ENCODE data around the gene UNC45A. TPM values are rescaled to one million over a fixed set of nuclear protein-coding genes. Genes with fewer than 3 reads are reported as not detected.

Gene UNC45A
- total RNA-seq, 1 experiment from 2014 or later, result 75.5 TPM

- Histone ChIP-seq H3K27ac (no peak overlapping the region), H3K4me1 (replicated peaks) (no peaks in the 10 kb centered on the region), H3K36me3 (peaks cover 95% of the 10 kb centered on the region), H3K9me3 (replicated peaks) (no peaks in the 10 kb centered on the region), H3K4me3 (no peak overlapping the region), H3K27me3 (replicated peaks) (no peaks in the 10 kb centered on the region)
- DNase-seq (ENCODE audit: low read depth in 1 of 2, low spot score in 2 of 2), result no peak
These were observed 31.2 kb downstream of the UNC45A start for GRCh38 chr15:90966262-90966661.

DNA sequence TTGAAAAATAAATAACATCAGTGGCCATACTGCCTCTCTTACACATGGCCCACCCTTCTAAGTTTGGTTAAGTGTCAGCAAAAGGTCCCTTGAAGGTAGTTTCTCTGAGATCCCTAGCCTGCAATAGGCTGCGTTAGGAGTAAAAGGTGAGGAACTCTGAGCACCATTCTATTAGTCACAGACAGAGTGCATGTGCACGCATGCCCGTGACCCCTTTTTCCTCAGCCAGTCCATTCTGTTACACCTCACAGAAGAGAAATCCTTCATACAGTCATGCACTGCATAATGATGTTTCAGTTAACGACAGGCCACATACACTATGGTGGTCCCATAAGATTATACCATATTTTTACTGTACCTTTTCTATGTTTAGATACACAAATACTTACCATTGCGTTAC is 32.1 kb downstream of the UNC45A start:
- DNase-seq (ENCODE audit: low read depth in 1 of 2, low spot score in 2 of 2), result no peak

DNA sequence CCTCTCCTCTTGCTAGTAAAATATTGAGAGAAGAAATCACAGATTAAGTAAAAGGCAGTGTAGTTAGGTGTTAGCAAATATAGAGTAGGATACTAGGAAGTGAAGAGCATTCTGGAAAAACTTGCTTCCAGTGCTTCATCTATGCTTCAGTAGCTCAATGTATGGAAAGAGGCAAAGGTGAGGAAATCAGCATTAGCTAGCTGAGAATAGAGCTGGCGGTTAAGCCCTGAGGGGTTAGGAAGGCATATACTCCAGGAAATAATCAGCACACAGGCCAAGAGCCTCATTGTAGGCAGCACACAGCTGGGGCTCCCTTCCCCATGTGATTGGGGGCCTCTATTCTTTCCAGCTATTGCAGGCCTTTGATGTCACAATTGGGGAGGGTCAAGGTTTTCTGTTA is 33.3 kb downstream of the UNC45A start:
- no peaks in the 10 kb centered on the region for H3K27me3 ChIP-seq (replicated peaks)
- H3K4me1 ChIP-seq (replicated peaks), result no peaks in the 10 kb centered on the region
- no peak overlapping the region for H3K27ac ChIP-seq
- peaks cover 95% of the 10 kb centered on the region for H3K36me3 ChIP-seq
- no peak overlapping the region for H3K4me3 ChIP-seq
- no peaks in the 10 kb centered on the region for H3K9me3 ChIP-seq (replicated peaks)
- DNase-seq (ENCODE audit: low read depth in 1 of 2, low spot score in 2 of 2), result no peak

More for the DNA sequence above, 32.1 kb downstream of the UNC45A start:
- no peaks in the 10 kb centered on the region for H3K4me1 ChIP-seq (replicated peaks)
- H3K27ac ChIP-seq, result no peak overlapping the region
- H3K36me3 ChIP-seq, result peaks cover 95% of the 10 kb centered on the region
- no peaks in the 10 kb centered on the region for H3K9me3 ChIP-seq (replicated peaks)
- H3K27me3 ChIP-seq (replicated peaks), result no peaks in the 10 kb centered on the region
- H3K4me3 ChIP-seq, result no peak overlapping the region

- Histone ChIP-seq H3K4me1 (replicated peaks) (no peaks in the 10 kb centered on the region), H3K27ac (no peak overlapping the region), H3K9me3 (replicated peaks) (no peaks in the 10 kb centered on the region), H3K36me3 (peaks cover 98% of the 10 kb centered on the region), H3K4me3 (no peak overlapping the region), H3K27me3 (replicated peaks) (no peaks in the 10 kb centered on the region)
- no peak for DNase-seq (ENCODE audit: low read depth in 1 of 2, low spot score in 2 of 2)
These were observed 35.2 kb downstream of the UNC45A start for GRCh38 chr15:90970274-90970673.

GRCh38 chr15:90972133-90972532 is 37.0 kb downstream of the UNC45A start:
- DNase-seq (ENCODE audit: low read depth in 1 of 2, low spot score in 2 of 2), result no peak
- no peaks in the 10 kb centered on the region for H3K4me1 ChIP-seq (replicated peaks)
- peaks cover 98% of the 10 kb centered on the region for H3K36me3 ChIP-seq
- no peak overlapping the region for H3K4me3 ChIP-seq
- no peaks in the 10 kb centered on the region for H3K27me3 ChIP-seq (replicated peaks)
- no peaks in the 10 kb centered on the region for H3K9me3 ChIP-seq (replicated peaks)
- H3K27ac ChIP-seq, result no peak overlapping the region

- Histone ChIP-seq H3K9me3 (replicated peaks) (no peaks in the 10 kb centered on the region), H3K4me3 (no peak overlapping the region), H3K27ac (no peak overlapping the region), H3K36me3 (peaks cover 96% of the 10 kb centered on the region), H3K27me3 (replicated peaks) (no peaks in the 10 kb centered on the region), H3K4me1 (replicated peaks) (no peaks in the 10 kb centered on the region)
- no peak for DNase-seq (ENCODE audit: low read depth in 1 of 2, low spot score in 2 of 2)
These were observed 39.1 kb downstream of the UNC45A start for GRCh38 chr15:90974216-90974615.

- no peaks in the 10 kb centered on the region for H3K9me3 ChIP-seq (replicated peaks)
- H3K27me3 ChIP-seq (replicated peaks), result no peaks in the 10 kb centered on the region
- peaks cover 99% of the 10 kb centered on the region for H3K36me3 ChIP-seq
- H3K27ac ChIP-seq, result no peak overlapping the region
- H3K4me3 ChIP-seq, result no peak overlapping the region
- H3K4me1 ChIP-seq (replicated peaks), result no peaks in the 10 kb centered on the region
- DNase-seq (ENCODE audit: low read depth in 1 of 2, low spot score in 2 of 2), result no peak
These were observed 44.5 kb downstream of the UNC45A start for GRCh38 chr15:90979582-90979981.

DNA sequence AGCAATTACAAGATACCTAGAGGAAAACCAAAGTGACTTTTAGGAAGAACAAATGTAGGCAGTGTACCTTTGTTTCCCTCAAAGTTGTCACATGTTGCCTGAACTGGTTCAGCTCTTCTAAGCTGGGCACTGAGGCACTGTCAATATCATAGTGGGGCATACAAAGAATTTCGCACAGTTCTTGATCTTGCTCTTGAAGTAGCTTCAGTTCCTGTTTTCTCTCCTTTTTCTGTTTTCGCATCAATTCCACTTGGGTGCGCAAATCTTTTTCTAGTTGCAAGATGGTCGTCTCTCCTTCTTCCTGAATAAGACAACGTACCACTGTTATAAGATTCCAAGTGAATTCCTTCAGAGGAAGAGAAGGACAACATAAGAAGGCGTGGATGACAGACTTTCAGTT is 46.6 kb downstream of the UNC45A start:
- Histone ChIP-seq H3K4me3 (no peak overlapping the region), H3K9me3 (replicated peaks) (no peaks in the 10 kb centered on the region), H3K27me3 (replicated peaks) (no peaks in the 10 kb centered on the region), H3K4me1 (replicated peaks) (no peaks in the 10 kb centered on the region), H3K36me3 (peaks cover 91% of the 10 kb centered on the region), H3K27ac (no peak overlapping the region)
- DNase-seq (ENCODE audit: low read depth in 1 of 2, low spot score in 2 of 2), result no peak

- no peaks in the 10 kb centered on the region for H3K4me1 ChIP-seq (replicated peaks)
- H3K9me3 ChIP-seq (replicated peaks), result no peaks in the 10 kb centered on the region
- peaks cover 87% of the 10 kb centered on the region for H3K36me3 ChIP-seq
- H3K27me3 ChIP-seq (replicated peaks), result no peaks in the 10 kb centered on the region
- no peak overlapping the region for H3K27ac ChIP-seq
- DNase-seq (ENCODE audit: low read depth in 1 of 2, low spot score in 2 of 2), result no peak
- no peak overlapping the region for H3K4me3 ChIP-seq
These were observed 47.0 kb downstream of the UNC45A start for GRCh38 chr15:90982135-90982534.

GRCh38 chr15:90986790-90987507 is 51.9 kb downstream of the UNC45A start:
- H3K4me3 ChIP-seq, result no peak overlapping the region
- H3K27ac ChIP-seq, result no peak overlapping the region
- DNase-seq (ENCODE audit: low read depth in 1 of 2, low spot score in 2 of 2), result no peak
- peaks cover 53% of the 10 kb centered on the region for H3K36me3 ChIP-seq
- no peaks in the 10 kb centered on the region for H3K9me3 ChIP-seq (replicated peaks)
- no peaks in the 10 kb centered on the region for H3K4me1 ChIP-seq (replicated peaks)
- no peaks in the 10 kb centered on the region for H3K27me3 ChIP-seq (replicated peaks)

DNA sequence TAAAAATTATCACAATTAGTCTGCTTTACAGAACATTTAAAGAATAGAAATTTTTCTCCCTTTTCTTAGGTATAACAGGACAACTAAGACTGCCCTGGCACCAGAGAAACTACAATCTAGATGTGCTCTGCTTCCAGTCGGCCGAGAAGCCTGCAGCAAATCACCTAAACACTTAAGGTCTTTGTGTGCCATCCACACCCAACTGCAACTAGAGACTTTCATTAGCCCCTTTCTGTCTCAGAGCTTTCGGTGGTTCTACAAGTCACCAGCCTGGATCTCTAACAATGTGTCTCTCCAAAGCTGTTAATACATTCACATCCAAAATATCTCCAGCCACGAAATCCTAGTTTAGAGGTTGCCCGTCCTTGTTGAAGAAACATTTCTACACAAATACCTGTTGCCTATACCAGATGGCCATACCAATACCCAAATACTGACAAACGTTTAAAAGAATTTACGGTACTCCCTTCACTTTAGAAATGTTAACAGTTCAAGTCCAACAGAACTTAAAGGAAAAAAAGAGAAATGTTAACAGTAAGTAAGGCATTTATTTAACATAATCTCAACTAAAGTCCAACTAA is 52.6 kb downstream of the UNC45A start:
- Histone ChIP-seq H3K4me1 (replicated peaks) (0 out of 2 replicates have a peak, but pooled peaks cover 3% of the 10 kb centered on the region), H3K9me3 (replicated peaks) (no peaks in the 10 kb centered on the region), H3K4me3 (no peak overlapping the region), H3K27ac (no peak overlapping the region), H3K27me3 (replicated peaks) (no peaks in the 10 kb centered on the region), H3K36me3 (peaks cover 50% of the 10 kb centered on the region)
- no peak for DNase-seq (ENCODE audit: low read depth in 1 of 2, low spot score in 2 of 2)

GRCh38 chr15:90988296-90988695 is 53.2 kb downstream of the UNC45A start:
- Histone ChIP-seq H3K4me3 (no peak overlapping the region), H3K27ac (no peak overlapping the region)
- DNase-seq (ENCODE audit: low read depth in 1 of 2, low spot score in 2 of 2), result no peak

DNA sequence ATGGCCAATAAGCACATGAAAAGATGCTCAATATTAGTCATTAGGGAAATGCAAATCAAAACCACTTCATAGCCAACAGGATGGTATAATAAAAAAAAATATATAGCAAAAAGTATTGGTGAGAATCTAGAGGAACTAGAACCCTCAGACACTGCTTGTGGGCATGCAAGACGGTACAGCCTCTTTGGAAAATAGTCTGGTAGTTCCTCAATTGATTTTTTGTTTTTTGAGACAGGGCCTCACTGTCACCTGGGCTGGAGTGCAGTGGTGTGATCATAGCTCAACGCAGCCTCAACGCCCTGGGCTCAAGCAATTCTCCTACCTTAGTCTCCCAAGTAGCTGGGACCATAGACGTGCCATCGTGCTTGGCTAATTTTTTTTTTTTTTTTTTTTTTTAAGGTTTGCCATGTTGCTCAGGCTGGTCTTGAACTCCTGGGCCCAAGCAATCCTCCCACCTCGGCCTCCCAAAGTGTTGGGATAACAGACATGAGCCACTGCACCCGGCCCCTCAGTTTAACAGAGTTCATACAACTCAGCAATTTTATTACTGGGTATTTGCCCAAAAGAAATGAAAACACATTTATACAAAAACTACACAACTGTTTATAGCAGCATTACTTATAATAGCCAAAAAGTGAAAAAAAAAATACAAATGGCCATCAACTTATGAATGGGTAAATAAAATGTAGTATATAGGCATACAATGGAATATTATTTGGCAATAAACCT is 54.1 kb downstream of the UNC45A start:
- H3K27ac ChIP-seq, result no peak overlapping the region
- DNase-seq (ENCODE audit: low read depth in 1 of 2, low spot score in 2 of 2), result no peak
- peaks cover 39% of the 10 kb centered on the region for H3K36me3 ChIP-seq
- no peak overlapping the region for H3K4me3 ChIP-seq
- H3K27me3 ChIP-seq (replicated peaks), result no peaks in the 10 kb centered on the region
- no peaks in the 10 kb centered on the region for H3K9me3 ChIP-seq (replicated peaks)
- H3K4me1 ChIP-seq (replicated peaks), result 0 out of 2 replicates have a peak, but pooled peaks cover 3% of the 10 kb centered on the region

More at GRCh38 chr15:90988296-90988695, 53.2 kb downstream of the UNC45A start:
- H3K36me3 ChIP-seq, result peaks cover 44% of the 10 kb centered on the region
- no peaks in the 10 kb centered on the region for H3K27me3 ChIP-seq (replicated peaks)
- H3K9me3 ChIP-seq (replicated peaks), result no peaks in the 10 kb centered on the region
- H3K4me1 ChIP-seq (replicated peaks), result 0 out of 2 replicates have a peak, but pooled peaks cover 3% of the 10 kb centered on the region

- no peak overlapping the region for H3K4me3 ChIP-seq
- no peaks in the 10 kb centered on the region for H3K9me3 ChIP-seq (replicated peaks)
- H3K36me3 ChIP-seq, result peaks cover 33% of the 10 kb centered on the region
- no peaks in the 10 kb centered on the region for H3K27me3 ChIP-seq (replicated peaks)
- no peak for DNase-seq (ENCODE audit: low read depth in 1 of 2, low spot score in 2 of 2)
- no peak overlapping the region for H3K27ac ChIP-seq
- peaks cover 6% of the 10 kb centered on the region for H3K4me1 ChIP-seq (replicated peaks)
These were observed 55.4 kb downstream of the UNC45A start for GRCh38 chr15:90990446-90990845.

Measured in SJSA1 (cell line).